Epithelial cell of esophagus (primary cell): ENCODE measurements around the gene GLIPR1L2.

Experiments used
- DNase-seq: peaks from one replicate; pipeline ENCODE4 v3.0.0; 2010; ENCODE audit warnings: low read depth
- H3K4me3 ChIP-seq: 2 replicates; pipeline ENCODE4 v1.5.1; 2011; ENCODE audit warnings: mild to moderate bottlenecking, low read length, control low read depth
- CTCF ChIP-seq: IDR thresholded peaks from 2 replicates; pipeline ENCODE4 v1.5.1; 2011; ENCODE audit warnings: low read depth, mild to moderate bottlenecking, low read length, control low read depth, inconsistent platforms; ENCODE audit not compliant: insufficient read depth; ENCODE audit errors: missing control alignments

Gene GLIPR1L2

GRCh38 chr12:75360920-75361319 lies 30.0 kb upstream of the GLIPR1L2 start:
- no peak overlapping the region for H3K4me3 ChIP-seq
- DNase-seq, result no peak
- no peak for TF ChIP-seq CTCF

GRCh38 chr12:75361408-75361807 lies 29.5 kb upstream of the GLIPR1L2 start:
- no peak for TF ChIP-seq CTCF
- no peak overlapping the region for H3K4me3 ChIP-seq
- no peak for DNase-seq

GRCh38 chr12:75364919-75365318 lies 26.0 kb upstream of the GLIPR1L2 start:
- TF ChIP-seq CTCF, result no peak
- no peak overlapping the region for H3K4me3 ChIP-seq
- peak; percentile 28 for DNase-seq

GRCh38 chr12:75366629-75367028 lies 24.3 kb upstream of the GLIPR1L2 start:
- DNase-seq, result no peak
- TF ChIP-seq CTCF, result no peak
- H3K4me3 ChIP-seq, result no peak overlapping the region

GRCh38 chr12:75374971-75375370 lies 15.9 kb upstream of the GLIPR1L2 start:
- DNase-seq, result no peak
- no peak for TF ChIP-seq CTCF
- H3K4me3 ChIP-seq, result no peak overlapping the region

- no peak overlapping the region for H3K4me3 ChIP-seq
- DNase-seq, result no peak
- no peak for TF ChIP-seq CTCF
These were observed 12.5 kb upstream of the GLIPR1L2 start for GRCh38 chr12:75378354-75378753.

GRCh38 chr12:75389061-75389460 lies 1.8 kb upstream of the GLIPR1L2 start:
- peak; percentile 67 for DNase-seq
- no peak for TF ChIP-seq CTCF
- no peak overlapping the region for H3K4me3 ChIP-seq
